GM12864 (cell line): ENCODE data around the gene ITGB8.
A peak's percentile ranks its signal among the peaks of the same experiment; 100 is the strongest.

Experiments
- DNase-seq: peaks from one replicate; pipeline ENCODE4 v3.0.0-alpha.2; 2011; ENCODE audit warnings: low read depth
- H3K4me3 ChIP-seq: 2 replicates; pipeline ENCODE4 v1.5.1; 2011; ENCODE audit warnings: mild to moderate bottlenecking, low read depth, low read length, control low read depth
- TF ChIP-seq, protein P1 (sequence below): IDR thresholded peaks from 2 replicates; pipeline ENCODE4 v1.5.1; 2011; ENCODE audit warnings: low read depth, mild to moderate bottlenecking, moderate library complexity, low read length, control low read depth, inconsistent platforms; ENCODE audit errors: missing control alignments

Gene ITGB8

DNA sequence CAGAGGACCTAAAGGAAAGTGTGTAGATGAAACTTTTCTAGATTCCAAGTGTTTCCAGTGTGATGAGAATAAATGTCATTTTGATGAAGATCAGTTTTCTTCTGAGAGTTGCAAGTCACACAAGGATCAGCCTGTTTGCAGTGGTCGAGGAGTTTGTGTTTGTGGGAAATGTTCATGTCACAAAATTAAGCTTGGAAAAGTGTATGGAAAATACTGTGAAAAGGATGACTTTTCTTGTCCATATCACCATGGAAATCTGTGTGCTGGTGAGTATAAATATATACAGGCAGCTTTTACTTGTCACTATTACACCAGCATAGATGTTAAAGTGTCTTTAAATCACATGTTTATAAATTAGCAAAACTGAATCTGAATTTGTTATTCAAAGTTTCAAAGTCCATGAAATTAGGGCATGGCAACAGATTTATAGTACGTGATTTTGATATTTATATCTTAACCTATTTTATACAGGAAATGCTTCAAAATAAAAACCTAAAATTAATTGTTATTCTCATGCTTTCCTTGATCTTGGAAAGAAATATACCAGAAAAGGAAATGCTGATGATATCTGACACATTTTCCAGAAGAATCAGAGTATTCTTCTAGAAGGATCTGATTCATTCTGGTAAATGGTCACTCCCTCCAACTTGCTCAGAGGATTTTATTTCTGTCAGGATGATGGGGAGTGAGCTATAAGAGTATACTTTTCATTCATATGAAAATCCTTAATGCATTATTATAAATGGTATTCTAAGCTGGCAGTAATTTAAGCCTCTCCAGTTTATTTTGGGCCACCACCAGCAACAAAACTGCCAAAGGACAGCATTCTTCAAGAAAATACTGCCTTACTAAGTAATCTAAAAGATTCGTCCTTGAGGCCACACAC is 71.4 kb downstream of the ITGB8 start:
- TF ChIP-seq, protein P1, sequence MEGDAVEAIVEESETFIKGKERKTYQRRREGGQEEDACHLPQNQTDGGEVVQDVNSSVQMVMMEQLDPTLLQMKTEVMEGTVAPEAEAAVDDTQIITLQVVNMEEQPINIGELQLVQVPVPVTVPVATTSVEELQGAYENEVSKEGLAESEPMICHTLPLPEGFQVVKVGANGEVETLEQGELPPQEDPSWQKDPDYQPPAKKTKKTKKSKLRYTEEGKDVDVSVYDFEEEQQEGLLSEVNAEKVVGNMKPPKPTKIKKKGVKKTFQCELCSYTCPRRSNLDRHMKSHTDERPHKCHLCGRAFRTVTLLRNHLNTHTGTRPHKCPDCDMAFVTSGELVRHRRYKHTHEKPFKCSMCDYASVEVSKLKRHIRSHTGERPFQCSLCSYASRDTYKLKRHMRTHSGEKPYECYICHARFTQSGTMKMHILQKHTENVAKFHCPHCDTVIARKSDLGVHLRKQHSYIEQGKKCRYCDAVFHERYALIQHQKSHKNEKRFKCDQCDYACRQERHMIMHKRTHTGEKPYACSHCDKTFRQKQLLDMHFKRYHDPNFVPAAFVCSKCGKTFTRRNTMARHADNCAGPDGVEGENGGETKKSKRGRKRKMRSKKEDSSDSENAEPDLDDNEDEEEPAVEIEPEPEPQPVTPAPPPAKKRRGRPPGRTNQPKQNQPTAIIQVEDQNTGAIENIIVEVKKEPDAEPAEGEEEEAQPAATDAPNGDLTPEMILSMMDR, result no peak
- DNase-seq, result no peak
- no peak overlapping the region for H3K4me3 ChIP-seq

DNA sequence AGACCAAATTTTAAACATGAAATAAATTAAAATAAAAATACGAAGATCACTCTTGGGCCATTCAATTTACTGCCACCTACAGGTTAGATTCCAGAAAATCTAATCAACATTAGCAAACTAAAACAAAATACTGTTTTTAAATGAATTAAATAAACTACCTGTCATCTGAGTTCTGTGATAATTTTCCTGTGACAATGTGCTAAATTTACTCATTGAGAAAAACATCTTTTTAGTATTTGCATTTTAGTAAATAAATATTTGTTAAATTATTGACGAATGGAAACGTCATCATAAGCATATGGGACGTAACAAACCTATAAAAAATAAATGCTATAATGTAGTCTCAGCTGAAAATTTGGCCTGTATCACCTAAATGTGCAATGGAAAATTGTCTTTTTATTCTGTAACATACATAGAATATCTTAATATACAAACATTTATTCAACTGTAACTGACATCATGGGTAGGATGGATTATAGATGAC is 72.1 kb downstream of the ITGB8 start:
- TF ChIP-seq, protein P1, result peak; percentile 10
- no peak overlapping the region for H3K4me3 ChIP-seq
- no peak for DNase-seq

DNA sequence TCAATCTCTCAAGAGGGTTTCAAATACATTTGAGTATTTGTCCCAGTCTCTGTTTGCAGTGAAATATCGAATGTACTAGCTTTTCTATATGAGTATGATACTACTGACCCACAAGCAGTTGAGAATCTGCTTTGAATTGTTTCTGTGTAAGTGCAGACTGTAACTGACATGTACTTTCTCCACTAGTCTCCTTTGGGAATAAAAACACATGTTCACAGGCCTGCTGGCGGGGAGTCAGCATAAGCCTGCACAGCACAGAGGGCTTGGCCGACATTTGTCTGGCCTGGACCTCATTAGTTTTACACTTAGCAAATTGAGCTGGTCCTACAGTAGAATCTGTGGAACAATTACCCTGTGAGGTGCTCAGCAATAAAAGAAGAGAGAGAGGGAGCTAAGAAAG is 72.6 kb downstream of the ITGB8 start:
- TF ChIP-seq, protein P1, result no peak
- no peak overlapping the region for H3K4me3 ChIP-seq
- DNase-seq, result no peak

DNA sequence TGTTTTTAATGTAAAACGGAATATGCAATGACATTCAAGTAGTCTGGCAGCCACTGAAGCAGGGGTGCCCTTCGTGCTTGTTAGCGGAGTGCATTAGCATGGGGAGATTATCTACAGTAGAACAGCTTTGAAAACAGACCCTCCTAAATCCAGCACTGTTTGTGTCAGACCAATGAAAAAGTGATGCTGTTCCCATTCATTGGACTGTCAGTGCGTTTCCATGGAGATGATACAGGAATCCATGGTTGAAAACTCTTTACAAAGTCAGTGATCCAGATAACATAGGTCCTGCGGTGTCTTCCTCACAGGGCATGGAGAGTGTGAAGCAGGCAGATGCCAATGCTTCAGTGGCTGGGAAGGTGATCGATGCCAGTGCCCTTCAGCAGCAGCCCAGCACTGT is 73.6 kb downstream of the ITGB8 start:
- no peak overlapping the region for H3K4me3 ChIP-seq
- TF ChIP-seq, protein P1, result no peak
- DNase-seq, result no peak

DNA sequence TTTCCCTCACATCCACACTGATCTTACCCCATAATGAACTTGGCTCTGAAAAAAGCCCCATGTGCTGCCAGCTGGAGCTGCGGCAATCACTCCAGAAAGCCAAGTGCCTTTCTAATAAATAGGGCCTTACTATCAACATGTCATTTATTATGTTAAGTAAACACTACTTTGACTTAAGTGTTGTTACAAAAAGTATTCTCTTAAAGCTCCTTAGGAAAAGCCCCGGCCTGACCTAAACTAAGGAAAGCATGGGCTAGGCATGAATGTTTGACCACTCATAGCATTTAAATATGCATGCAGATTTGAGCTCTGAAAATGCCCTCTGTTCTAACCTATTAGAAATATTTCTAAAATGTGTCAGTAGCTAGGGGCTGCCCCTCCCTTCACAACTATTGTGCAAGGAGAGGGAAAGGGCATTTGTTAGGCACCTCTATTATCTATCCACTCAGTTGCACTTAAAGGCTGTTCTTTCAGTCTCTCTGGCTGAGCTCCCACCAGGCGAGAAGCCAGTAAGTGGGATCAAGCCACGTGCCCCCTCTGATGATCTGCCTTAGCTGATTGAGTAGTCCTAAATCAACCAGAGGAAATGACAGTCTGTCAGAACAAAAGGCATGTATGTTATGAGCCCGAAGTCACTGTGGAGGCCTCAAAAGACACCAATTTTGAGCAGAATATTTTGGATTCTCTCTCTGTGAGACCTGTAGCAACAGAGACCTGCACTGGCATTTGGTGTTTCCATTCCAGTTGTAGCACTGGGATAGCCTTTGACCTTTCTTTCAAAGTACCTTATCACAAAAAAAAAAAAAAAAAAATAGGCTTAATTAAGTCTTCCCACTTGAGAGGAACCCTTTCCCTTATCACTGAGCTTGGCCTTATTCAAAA is 77.1 kb downstream of the ITGB8 start:
- H3K4me3 ChIP-seq, result no peak overlapping the region
- TF ChIP-seq, protein P1, result no peak
- no peak for DNase-seq

DNA sequence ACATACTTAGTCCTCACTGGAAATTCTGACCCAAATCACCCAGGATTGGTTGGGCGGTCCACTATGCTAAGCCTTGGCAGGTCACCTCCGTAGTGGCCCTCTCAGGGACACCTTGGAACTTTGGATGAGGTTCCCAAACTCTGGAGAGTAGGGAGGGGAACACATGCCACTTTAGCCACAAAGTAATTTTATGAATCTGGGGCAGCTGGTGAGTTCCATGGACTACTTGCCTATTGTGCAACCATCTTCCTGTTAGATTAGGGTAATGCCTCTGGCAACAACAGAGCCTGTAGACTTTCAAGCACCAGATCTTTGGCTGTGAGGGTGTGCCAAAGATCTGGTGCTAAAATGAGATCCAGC is 77.7 kb downstream of the ITGB8 start:
- no peak for DNase-seq
- TF ChIP-seq, protein P1, result no peak
- no peak overlapping the region for H3K4me3 ChIP-seq
